GM21529 (cell line): ENCODE measurements around the gene SP6.

Source experiments
- ATAC-seq: cut with Tn5 transposase; IDR thresholded peaks from one replicate; pipeline ENCODE4 v1.9.1; 2021; ENCODE audit not compliant: unreplicated experiment

SP6 gene

DNA sequence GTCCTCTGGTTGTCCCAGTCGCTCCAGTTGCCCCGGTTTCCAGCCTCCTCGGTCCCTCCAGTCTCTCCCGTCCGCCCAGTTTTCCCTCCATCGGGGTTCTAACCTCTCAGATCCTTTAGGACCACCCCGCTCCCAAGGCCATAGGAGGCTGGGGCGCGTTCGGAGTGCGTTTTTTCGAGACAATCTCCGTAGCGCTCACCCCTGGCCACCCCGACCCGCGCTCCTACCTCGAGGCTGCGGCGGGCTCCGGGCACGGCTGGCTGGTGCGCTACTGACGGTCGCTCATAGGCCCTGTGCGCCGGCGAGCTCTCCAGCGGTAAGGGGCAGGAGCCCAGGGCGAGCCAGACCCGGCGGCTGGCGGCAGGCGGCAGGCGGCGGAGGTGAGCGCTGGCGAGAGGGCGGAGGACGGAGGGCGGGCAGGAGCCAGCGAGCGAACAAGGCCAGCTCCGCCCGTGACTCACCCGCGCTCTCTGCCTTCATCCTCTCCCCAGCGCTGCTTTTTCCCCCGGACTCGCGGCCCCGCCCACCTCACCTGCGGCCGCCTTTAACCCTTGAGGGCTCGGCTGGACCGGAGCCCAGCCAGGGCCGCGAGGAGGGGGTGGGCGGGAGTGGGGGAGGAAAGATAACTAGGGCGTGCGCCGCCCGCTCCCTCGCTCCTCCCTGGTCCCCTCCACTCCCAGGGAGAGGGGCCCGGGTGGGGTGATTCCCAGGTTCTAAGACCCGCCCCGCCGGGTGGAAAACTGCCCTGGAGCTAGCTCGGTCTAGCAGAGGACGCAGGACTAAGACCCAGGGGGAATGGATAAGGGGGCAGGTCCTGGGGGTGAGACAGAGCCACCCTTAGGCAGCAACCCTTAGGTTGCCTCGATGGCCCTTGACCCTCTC, at the start of gene SP6:
SP6 (minus strand) TSS at position 472 of the 882 bp plus-strand sequence. CDS start 2,734 bp downstream, outside the sequence.
- no peak for ATAC-seq

DNA sequence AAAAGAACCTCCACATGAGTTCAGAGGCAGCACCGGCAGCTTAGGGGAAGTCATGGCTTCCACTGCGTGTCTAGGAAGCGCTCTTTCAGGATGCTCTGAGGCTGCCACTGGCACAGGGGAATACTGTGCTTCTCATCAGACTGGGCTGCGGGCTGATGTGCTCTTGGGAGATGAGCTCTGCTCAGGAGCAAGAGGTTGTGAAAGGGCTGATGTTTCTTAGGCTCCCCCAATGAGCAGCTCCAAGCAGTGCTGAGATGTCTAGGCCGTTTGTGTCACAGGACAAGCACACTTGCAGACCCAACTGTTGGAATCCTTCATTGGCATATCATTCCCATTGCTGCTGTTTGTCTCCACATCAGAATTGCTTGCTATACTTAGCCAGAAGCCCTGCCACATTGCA, 48.7 kb upstream of the SP6 start:
- ATAC-seq: no peak

DNA sequence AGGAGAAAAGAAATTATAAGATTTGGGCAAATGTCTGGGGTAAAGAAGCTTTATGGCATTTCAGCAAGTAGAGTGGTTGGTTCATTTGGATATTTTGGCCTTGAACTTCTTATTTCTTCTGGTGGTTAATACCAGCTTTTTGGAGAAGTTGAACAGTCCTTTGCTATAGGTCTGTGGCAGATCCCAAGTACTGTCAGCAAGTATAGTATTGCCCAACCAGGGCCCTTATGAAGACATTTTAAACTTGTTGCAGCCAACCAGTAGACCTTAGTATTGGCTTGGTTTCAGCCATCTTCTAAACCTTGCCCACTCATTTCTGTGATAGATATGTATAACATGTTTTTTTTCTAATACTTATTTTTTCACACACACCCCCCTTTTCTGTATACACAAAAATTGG, 47.3 kb upstream of the SP6 start:
- ATAC-seq: no peak

DNA sequence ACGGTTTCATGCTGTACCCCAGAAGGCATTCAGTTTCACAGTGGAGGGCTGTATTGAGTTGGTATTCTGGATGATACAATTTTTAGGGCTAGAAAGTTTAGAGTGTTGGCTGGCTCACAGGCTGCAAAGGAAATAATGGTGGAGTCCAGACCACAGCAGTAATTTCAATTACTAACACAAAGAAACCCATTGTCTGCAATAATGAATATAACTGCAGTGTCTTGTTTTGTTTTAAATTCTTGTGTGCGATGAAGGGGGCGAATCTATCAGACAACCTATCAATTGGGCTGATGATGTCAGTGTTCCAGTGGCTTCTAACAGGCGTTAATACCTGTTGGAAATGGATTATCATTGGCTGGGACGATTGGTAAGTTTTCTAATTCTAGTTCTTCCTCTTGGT, 46.6 kb upstream of the SP6 start:
- no peak for ATAC-seq

- no peak for ATAC-seq
These were observed 45.9 kb upstream of the SP6 start for GRCh38 chr17:47896672-47897490.

DNA sequence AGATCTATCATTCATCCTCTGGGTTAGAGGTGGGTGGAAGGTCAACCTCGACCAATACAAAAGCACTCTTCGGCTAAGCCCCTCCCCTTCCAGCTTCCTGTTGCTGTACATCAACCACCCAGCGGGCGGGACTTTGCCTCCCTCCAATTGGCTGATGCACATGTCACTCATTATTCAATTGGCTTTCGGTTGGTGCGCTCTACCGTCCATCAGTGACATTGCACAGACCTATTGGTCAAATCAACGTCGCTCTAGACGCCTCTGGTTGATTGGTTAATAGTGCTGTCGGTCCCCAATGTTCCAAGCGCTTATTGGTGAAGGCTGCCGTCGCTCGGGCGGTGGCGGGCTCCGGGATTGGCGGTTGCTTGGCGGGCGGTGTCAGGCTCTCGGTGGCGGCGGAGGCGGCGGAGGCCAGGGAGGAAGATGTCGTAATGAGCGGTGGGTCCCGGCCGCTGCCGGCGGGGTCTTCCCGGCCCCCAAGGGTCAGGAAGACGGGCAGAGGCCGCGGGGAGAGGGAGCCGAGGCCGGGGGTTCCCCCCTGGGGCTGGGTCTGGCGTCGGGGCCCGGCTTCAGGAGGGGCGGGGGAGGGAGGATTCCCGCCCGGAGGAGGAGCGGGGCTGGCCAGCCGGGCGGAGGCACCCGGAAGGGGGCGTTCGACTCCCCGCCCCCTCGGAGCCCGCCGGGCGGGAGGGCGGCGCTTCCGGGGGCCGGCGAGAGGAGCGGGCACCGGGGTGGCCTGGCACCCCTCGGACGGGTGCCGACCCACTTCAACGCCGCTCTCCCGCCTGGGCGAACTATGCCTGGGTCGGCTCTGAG, 45.1 kb upstream of the SP6 start, which contains the start of gene SP2:
SP2 (plus strand) TSS at position 381 of the 816 bp plus-strand sequence; CDS start at position 432, 51 bp downstream.
- ATAC-seq: peak; percentile 90

DNA sequence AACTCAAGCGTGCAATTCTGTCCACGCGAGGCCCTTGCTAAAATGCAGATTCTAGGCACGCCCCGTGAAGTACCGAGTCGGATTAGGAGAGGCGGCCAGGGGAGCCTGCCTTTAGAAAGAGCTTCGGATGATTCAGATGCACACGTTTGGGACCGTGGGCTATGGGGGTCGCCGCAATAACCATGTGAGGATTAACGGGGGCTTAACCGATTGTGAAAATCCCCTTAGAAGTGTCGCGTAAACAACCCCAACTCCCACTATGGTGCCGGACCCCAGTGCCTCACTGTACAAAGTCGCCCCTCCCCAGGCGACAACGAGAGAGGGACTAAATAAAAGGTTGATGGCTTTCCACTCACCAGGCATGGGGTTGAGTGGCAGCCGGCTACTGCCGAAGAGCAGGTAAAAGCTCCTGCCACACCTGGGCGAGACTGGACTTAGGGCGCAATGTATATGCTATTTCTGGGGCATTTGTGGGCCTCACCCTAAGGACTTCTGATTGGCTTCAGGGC, 44.4 kb upstream of the SP6 start:
- no peak for ATAC-seq

DNA sequence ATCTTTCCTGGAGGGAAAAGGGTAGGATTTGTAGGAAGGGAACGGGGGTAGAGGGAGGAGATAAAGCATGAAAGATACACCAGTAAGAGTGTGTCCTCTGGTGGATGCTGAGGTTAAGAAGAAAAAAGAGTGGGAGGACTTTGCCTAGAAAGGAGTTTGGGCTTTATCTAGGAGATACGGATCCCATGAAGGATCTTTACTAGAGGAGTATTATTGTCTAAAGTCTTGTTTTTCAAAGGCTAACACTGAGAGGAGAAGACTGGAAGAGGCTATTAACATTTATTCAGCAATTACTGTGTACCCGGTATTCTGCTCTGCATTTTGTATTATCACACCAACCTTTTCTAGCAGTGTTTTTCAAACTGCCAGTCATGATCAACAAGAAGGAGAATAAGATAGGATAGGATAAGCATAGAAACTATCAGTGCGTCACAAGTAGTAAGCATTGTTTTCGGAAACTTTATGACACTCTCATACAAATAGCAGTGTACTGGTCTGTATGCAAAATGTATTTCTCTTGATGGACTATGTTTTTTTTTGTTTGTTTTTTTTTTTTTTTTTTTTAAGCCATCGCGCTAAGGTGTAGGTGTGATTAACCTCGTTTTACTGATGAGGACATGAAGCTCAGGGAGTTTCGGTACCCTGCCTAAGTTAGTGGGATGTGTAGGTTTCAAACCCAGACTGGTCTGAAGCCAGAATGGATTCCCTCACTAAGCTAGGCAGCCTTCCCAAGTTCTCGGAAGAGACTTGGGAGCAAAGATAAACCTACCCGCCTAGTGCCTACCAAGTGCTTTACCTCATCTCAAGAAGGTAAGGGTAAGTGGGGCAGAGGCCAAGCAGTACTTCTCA, 43.8 kb upstream of the SP6 start:
- ATAC-seq: no peak

- no peak for ATAC-seq
These were observed 40.7 kb upstream of the SP6 start for GRCh38 chr17:47891545-47892088.

GRCh38 chr17:47889734-47890529, 39.0 kb upstream of the SP6 start:
- ATAC-seq: no peak

DNA sequence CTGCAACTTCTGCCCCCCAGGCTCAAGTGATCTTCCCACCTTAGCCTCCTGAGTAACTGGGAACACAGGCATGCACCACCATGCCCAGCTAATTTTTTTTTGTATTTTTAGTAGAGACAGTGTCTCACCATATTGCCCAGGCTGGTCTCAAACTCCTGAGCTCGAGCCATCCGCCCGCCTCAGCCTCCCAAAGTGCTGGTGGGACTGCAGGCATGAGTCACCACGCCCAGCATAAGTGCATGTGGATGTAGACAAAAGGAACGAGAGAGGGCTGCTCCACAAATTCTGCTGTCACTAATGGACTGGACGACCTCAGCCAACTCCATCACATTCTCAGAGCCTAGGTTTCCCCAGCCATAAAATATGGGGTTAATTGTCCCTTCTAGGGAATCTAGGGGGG, 37.3 kb upstream of the SP6 start:
- no peak for ATAC-seq

GRCh38 chr17:47884905-47885730, 34.2 kb upstream of the SP6 start:
- no peak for ATAC-seq

- no peak for ATAC-seq
These were observed 33.4 kb upstream of the SP6 start for GRCh38 chr17:47884427-47884740.

- ATAC-seq: no peak
These were observed 32.8 kb upstream of the SP6 start for GRCh38 chr17:47883589-47884426.

DNA sequence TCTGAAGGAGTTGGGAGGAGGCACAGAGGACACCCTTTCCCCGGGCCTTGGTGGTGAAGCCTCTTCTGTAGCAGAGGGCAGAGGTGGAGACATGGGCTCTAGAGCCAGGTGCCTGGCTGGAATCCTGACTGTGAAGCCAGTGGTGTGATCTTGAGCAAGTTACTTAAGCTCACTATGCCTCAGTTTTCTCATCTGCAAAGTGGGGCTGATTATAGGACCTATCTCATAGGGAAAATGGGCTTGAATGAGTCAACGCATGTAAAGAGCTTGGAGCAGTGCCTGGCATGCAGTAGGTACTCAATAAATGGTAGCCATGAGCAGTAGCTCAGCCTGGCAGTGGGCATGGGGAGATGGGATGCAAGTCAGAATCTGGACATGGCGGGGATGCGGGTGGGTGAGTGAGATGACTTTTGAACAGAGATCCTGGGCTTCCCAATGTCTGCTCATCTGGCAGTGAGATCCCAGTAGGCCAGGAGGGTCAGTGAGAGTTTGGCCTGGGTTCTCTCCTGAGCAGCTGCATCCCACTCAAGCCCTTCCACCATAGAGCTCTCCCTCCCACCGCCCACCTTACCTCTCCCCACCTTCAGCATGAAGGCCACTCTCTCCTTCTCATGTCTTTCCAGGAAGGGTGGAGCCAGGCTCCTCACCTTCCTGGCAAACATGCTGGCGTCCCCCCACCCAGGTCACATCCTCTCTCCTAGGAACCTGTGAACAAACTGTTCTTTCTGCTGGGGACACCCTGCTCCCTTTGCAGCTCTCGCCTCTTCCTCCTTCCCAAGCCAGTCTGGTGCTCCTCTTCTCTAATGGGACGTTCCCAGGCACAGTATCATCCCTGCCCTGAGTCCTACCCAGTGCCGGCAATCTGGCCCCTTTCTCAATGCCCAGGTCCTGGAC, 32.0 kb upstream of the SP6 start:
- ATAC-seq: no peak

GRCh38 chr17:47882247-47882646, 31.3 kb upstream of the SP6 start:
- no peak for ATAC-seq
